Measurements from ENCODE around the gene BRD2. TPM values are rescaled to one million over a fixed set of nuclear protein-coding genes. Genes with fewer than 3 reads are reported as not detected.

The BRD2 gene
- total and polyA plus RNA-seq, 9 of the 15 experiments (the other 6 are each of a cell fraction or from before 2014, with no cell fraction given), result 19.0 to 252 (median 181) TPM

GRCh38 chr6:32967151-32968091 lies 973 bp upstream of the BRD2 start (continued):
- TF ChIP-seq, protein P1, sequence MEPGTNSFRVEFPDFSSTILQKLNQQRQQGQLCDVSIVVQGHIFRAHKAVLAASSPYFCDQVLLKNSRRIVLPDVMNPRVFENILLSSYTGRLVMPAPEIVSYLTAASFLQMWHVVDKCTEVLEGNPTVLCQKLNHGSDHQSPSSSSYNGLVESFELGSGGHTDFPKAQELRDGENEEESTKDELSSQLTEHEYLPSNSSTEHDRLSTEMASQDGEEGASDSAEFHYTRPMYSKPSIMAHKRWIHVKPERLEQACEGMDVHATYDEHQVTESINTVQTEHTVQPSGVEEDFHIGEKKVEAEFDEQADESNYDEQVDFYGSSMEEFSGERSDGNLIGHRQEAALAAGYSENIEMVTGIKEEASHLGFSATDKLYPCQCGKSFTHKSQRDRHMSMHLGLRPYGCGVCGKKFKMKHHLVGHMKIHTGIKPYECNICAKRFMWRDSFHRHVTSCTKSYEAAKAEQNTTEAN (CRISPR knock-in tag; IDR thresholded peaks at IDR 0.05), result no peak
- TF ChIP-seq CUX1 (CRISPR knock-in tag; IDR thresholded peaks at IDR 0.05) (peak; percentile 73; the same call in 1 of the 2 replicates), NFXL1 (CRISPR knock-in tag; IDR thresholded peaks at IDR 0.05) (no peak), TCF3 (CRISPR knock-in tag; IDR thresholded peaks at IDR 0.05) (peak; percentile 29; the same call in 1 of the 2 replicates), DMBX1 (CRISPR knock-in tag; IDR thresholded peaks at IDR 0.05; ENCODE audit: borderline replicate concordance) (0 out of 2 replicates have a peak, but pooled peaks have one; percentile 44), SPI1 (IDR thresholded peaks at IDR 0.05; ENCODE audit: borderline replicate concordance, low read depth, low read length) (peak; percentile 93), NR4A1 (CRISPR knock-in tag; IDR thresholded peaks at IDR 0.05) (no peak), NR4A1 (tag; IDR thresholded peaks at IDR 0.05) (peak; percentile 14; the same call in 1 of the 2 replicates), ZSCAN32 (CRISPR knock-in tag; IDR thresholded peaks at IDR 0.05) (no peak), STAT6 (CRISPR knock-in tag; IDR thresholded peaks at IDR 0.05) (no peak), GTF3C2 (IDR thresholded peaks at IDR 0.05; ENCODE audit: borderline replicate concordance, extremely low read depth, insufficient read length) (no peak)
- TF ChIP-seq, protein P2, sequence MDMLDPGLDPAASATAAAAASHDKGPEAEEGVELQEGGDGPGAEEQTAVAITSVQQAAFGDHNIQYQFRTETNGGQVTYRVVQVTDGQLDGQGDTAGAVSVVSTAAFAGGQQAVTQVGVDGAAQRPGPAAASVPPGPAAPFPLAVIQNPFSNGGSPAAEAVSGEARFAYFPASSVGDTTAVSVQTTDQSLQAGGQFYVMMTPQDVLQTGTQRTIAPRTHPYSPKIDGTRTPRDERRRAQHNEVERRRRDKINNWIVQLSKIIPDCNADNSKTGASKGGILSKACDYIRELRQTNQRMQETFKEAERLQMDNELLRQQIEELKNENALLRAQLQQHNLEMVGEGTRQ (CRISPR knock-in tag; IDR thresholded peaks at IDR 0.05), result no peak

All from K562 (cell line).